Fibroblast of villous mesenchyme (primary cell): ENCODE measurements around the gene NMNAT2. TPM values are rescaled to one million over a fixed set of nuclear protein-coding genes. Genes with fewer than 3 reads are reported as not detected.
"Not testable (repeated sequence)": the region's sequence is repeated elsewhere in the genome, so short reads cannot be mapped to it uniquely, and the experiment has no call there.

ENCODE experiments used
- DNase-seq: peaks from one replicate; pipeline ENCODE4 v3.0.0-alpha.2; 2010; ENCODE audit warnings: low read depth
- H3K4me3 ChIP-seq: 2 replicates; pipeline ENCODE4 v1.5.1; 2011; ENCODE audit warnings: low read depth, mild to moderate bottlenecking, low read length
- total RNA-seq: library from RNA; depleted of rRNA; stranded (reverse); fragments of >200 nt; gene quantifications from 2 replicates; pipeline ENCODE4 v1.2.3, GENCODE V29; 2012
- TF ChIP-seq, protein P1 (sequence below): IDR thresholded peaks from 2 replicates; pipeline ENCODE4 v1.5.1; 2012; ENCODE audit warnings: low read depth, mild to moderate bottlenecking, low read length; ENCODE audit not compliant: insufficient read depth

The NMNAT2 gene
- total RNA-seq, 1 donor = 3.9 TPM

DNA sequence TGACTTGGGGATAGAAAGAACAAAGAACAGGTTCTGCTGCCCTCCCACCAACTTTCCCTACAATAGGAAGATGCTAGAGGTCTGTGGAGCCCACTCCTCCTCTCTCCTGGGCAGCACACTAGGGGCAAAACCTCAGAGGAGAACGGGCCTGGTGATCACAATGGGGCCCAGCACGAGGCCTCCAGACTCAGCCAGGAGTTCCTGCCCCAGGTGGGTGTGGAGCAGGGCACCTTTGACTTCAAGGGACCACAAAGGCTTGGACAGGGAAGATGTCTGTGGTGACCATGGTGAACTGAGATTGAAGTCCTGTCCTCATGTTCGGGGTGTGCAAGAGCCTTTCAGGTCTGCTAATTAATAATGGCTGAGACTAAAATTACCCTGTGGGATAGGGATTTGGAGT lies 143.3 kb downstream of the NMNAT2 start:
- TF ChIP-seq, protein P1, sequence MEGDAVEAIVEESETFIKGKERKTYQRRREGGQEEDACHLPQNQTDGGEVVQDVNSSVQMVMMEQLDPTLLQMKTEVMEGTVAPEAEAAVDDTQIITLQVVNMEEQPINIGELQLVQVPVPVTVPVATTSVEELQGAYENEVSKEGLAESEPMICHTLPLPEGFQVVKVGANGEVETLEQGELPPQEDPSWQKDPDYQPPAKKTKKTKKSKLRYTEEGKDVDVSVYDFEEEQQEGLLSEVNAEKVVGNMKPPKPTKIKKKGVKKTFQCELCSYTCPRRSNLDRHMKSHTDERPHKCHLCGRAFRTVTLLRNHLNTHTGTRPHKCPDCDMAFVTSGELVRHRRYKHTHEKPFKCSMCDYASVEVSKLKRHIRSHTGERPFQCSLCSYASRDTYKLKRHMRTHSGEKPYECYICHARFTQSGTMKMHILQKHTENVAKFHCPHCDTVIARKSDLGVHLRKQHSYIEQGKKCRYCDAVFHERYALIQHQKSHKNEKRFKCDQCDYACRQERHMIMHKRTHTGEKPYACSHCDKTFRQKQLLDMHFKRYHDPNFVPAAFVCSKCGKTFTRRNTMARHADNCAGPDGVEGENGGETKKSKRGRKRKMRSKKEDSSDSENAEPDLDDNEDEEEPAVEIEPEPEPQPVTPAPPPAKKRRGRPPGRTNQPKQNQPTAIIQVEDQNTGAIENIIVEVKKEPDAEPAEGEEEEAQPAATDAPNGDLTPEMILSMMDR = no peak
- DNase-seq = no peak
- no peak overlapping the region for H3K4me3 ChIP-seq

DNA sequence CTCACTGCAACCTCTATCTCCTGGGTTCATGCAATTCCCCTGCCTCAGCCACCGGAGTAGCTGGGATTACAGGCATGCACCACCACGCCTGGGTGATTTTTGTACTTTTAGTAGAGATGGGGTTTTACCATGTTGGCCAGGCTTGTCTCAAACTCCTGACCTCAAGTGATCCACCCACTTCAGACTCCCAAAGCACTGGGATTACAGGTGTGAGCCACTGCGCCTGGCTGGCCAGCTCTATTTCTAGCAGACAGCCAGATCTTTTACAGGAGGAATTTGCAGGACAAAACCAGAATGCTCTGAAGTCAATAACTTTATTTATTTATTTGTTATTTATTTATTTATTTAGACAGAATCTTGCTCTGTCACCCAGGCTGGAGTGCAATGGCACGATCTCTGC lies 144.2 kb downstream of the NMNAT2 start:
- DNase-seq, H3K4me3 ChIP-seq: not testable (repeated sequence)

DNA sequence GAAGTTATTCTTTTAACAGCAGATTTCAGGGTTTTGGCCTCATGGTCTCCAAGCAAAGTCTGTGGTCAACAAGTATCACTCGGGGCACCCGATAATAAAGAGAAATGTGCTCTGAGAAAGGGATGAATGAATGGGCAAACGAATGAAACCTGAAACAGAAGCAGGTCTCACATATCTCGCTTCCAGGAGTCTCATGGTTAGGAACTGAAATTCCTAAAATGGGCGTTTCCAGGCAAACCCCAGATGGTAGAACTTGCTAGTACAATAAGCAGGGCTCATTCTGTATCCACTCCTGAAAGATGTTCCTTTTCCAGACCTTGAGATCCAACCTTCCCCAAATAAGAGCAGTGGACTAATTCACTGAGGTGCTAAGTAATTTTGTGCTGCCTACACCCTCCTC lies 144.9 kb downstream of the NMNAT2 start:
- DNase-seq = no peak
- TF ChIP-seq, protein P1 = no peak
- no peak overlapping the region for H3K4me3 ChIP-seq

DNA sequence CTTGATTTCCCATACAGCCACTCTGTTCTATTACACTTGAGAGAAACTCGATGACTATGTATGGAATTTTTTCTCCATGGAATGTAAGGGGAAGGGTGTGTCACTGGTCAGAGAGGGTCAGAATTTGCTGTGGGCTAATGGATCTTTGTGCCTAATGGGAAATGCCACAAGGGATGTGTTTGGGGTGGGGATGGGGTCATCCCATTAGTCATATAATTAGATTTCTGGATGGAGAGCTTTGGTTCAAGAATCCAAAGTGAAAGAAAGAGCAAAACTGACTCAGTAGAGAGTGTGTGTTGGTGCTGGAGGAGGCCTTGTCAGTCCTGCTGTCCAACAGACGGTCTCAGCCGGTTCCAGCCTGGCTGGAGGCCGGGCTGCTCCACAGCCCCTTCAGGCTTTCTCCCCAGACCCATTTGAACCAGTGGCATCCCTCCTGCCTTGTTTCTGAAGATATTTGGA lies 145.8 kb downstream of the NMNAT2 start:
- no peak overlapping the region for H3K4me3 ChIP-seq
- DNase-seq = peak; percentile 62
- TF ChIP-seq, protein P1 = no peak

DNA sequence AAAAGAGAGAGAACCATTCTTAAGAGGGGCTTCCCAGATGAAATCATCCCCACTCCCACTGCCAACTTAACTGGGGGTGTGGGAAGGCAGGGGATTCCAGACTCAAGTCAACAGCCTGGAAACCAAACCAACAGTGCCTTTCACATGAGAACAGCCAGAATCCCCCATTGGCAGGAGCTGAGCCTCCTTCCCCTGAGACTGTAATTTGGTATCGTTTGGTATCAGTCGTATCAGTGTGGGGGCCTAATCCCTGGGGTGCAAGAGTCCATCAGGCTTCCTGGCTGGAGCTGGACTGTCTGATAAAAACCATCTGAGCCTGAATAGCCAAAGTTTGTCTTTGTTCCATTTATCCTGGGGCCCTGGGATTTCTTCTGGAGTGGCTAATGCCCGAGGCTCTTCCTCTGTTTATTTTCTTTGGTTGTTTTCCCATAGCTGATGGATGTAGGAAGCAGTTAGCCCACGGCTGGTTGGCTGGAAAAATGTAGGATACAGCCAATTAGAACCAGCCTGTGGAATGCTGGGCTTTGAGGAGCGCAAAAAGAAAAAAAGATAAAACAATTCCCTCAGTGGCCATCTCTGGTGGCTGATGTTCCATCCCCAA lies 147.5 kb downstream of the NMNAT2 start:
- TF ChIP-seq, protein P1 = no peak
- DNase-seq = peak; percentile 66
- H3K4me3 ChIP-seq = no peak overlapping the region

DNA sequence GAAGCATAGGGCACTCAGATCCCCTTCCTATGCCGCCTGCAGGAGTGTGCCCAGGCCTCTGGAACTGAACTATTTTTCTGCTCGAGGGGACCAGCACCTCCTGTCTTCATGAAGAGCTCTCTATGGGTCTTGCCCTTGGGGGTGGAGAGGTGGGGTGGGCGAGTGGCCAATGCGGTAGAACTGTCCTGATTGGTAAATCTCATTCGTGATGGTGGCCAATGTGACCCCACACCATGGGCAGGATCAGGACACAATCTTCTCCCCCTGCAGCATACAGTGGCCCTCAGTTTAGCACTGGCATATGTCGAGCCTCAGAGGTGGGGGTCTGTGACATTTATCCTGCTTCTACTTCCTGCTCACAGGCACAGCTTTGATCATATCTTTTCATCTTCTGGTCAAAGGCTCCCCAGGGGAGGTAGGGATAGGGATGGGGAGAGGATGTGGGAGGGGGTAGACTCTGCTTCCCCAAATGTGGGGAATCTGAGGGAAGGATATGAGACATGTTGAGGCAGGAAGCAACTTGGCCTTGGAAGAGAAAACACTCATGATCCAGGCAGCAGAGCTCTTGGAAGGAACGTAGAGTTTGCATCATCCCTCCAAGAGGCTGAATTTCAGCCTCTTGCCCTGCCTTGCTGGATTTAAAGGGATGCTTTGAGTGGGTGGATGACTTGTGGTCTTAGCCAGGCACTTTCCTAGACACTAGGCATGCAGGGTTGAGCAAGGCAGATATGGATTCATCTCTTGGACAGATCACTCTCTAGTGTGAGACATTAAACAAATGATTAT lies 150.3 kb downstream of the NMNAT2 start:
- DNase-seq = peak; percentile 89
- TF ChIP-seq, protein P1 = no peak
- H3K4me3 ChIP-seq = no peak overlapping the region

DNA sequence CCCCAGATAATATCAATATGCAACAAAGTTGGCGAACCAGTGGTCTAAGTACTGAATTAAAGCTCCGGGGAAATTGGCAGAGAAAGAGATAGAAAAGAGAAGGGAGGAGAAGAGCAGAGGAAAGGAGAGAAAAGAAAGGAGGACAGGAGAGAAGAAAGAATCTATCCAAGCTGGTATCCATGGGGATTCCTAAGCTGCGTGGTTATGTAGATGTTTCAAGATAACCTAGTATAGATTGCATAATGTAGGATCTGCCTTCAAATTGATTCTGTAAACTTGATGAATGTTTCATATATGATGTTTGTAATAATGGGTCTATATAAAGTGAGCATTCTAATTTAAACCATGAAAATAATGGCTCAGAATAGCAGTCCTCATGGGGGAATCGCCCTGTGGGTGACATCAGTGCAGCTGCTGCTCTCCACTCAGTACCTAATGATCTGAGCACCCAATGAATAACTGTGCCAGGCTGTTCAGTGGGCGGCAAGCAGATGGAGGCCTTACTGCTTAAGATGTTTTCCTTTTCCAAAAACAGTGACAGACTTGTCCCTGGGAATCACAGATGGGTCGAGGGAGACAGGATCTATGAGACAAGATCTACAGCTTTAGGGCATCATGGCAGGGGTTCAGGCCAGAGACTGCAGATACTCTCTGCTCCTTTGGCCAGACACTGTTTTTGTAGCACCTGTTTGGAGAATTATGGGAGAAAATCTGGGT lies 154.1 kb downstream of the NMNAT2 start:
- DNase-seq = no peak
- no peak overlapping the region for H3K4me3 ChIP-seq
- TF ChIP-seq, protein P1 = no peak
